NCI-H82 (cell line): ENCODE data around the gene GID8.

Experiments
- DNase-seq: peaks from one replicate; lab custom pipeline; 2025; lab: John Stamatoyannopoulos, UW

The GID8 gene

GRCh38 chr20:62902926-62903615 is 34.9 kb upstream of the GID8 start:
- DNase-seq, result no peak

- no peak for DNase-seq
Observed at GRCh38 chr20:62905536-62906117, 32.3 kb upstream of the GID8 start.

GRCh38 chr20:62906209-62906608 is 31.7 kb upstream of the GID8 start:
- DNase-seq, result no peak

GRCh38 chr20:62906647-62907375 is 31.1 kb upstream of the GID8 start:
- DNase-seq, result no peak

GRCh38 chr20:62907384-62908317 is 30.3 kb upstream of the GID8 start:
- DNase-seq, result peak; percentile 19

GRCh38 chr20:62908971-62909791 is 28.8 kb upstream of the GID8 start:
- no peak for DNase-seq

GRCh38 chr20:62910217-62910766 is 27.7 kb upstream of the GID8 start:
- no peak for DNase-seq

- no peak for DNase-seq
Observed at GRCh38 chr20:62910777-62911497, 27.0 kb upstream of the GID8 start.

GRCh38 chr20:62911701-62912280 is 26.2 kb upstream of the GID8 start:
- no peak for DNase-seq

- no peak for DNase-seq
Observed at GRCh38 chr20:62913043-62913630, 24.8 kb upstream of the GID8 start.

- no peak for DNase-seq
Observed at GRCh38 chr20:62914436-62914835, 23.5 kb upstream of the GID8 start.

GRCh38 chr20:62914970-62915457 is 22.9 kb upstream of the GID8 start:
- DNase-seq, result peak; percentile 53

- DNase-seq, result no peak
Observed at GRCh38 chr20:62916703-62917476, 21.1 kb upstream of the GID8 start.

- DNase-seq, result no peak
Observed at GRCh38 chr20:62917720-62918119, 20.2 kb upstream of the GID8 start.

GRCh38 chr20:62918147-62918546 is 19.8 kb upstream of the GID8 start:
- no peak for DNase-seq

GRCh38 chr20:62918831-62919230 is 19.1 kb upstream of the GID8 start:
- no peak for DNase-seq

- no peak for DNase-seq
Observed at GRCh38 chr20:62920039-62920645, 17.8 kb upstream of the GID8 start.

GRCh38 chr20:62921119-62921687 is 16.7 kb upstream of the GID8 start:
- DNase-seq, result peak; percentile 66
